ENCODE results near the gene MARVELD1.
"Not testable (repeated sequence)": the region's sequence is repeated elsewhere in the genome, so short reads cannot be mapped to it uniquely, and the experiment has no call there.

Gene MARVELD1

DNA sequence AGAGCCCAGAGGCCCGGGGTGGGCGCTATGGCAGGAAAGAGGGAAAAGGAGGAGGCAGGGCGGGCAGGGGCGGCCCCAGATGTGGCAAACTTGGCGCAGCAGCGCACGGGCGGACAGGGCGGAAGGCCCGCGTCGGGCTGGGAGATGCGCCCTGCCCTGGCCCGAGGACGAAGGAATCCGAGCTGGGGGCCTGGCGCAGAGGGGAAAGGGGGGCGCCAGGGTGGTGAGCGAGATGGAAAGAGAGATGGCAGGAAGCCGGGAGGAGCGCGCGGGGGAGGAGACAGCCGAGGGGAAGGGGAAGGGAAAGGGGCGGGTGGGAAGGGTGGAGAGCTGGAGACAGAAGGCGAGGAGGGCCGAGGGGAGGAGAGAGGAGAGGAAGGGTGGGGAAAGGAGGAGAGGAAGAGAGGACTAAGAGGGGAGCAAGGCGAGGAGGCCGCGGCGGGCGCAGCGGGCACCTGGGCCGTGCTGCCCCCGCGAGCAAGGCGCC, at the start of gene MARVELD1:
Gene MARVELD1 (plus strand): TSS at position 392 of the 487 bp plus-strand sequence. CDS start 147 bp downstream, outside the sequence.
- DNase-seq (ENCODE audit: low read depth in 2 of 2), result no peak

DNA sequence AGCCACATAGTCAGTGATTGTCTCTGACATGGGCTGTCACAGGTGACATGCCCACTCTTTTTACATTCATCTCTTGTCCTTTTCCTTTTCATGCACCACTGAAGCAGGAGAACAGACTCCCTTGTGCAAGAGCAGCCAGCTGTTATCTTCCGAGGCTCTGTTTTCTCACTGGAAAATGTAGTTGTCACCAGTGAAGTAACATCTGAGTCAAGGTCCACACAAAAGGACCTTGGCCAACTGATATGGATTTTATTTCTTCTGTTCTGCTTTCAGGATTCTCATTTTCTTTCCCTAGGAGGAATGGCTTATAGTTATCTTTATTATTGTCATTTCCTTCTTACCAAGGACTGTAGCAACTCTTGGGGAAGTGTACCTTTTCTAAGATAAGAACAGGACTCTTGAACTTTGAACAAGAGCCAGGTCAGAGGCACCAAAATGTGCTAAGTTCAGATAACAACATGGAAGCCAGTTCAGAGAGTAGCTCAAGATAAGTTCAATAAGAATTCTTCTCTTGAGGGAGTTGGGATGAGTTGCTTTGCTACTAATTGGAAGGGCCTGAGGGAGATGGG, 49.2 kb upstream of the MARVELD1 start:
- no peak for DNase-seq (ENCODE audit: low read depth in 2 of 2)

DNA sequence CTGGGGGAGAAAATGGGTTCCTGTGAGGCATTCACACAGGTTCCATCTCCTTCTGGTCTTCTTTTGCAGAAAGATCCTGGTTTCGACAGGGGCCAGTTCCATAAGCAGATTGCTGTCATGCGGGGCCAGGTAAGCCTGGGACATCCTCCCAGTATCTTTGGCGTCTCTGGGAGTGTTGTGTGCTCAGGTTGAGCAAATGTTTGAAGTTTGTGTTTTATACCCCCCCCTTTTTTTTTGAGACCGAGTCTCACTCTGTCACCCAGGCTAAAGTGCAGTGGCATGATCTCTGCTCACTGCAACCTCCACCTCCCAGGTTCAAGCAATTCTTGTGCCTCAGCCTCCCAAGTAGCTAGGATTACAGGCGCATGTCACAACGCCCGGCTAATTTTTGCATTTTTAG, 46.5 kb upstream of the MARVELD1 start:
- DNase-seq (ENCODE audit: low read depth in 2 of 2), result no peak

DNA sequence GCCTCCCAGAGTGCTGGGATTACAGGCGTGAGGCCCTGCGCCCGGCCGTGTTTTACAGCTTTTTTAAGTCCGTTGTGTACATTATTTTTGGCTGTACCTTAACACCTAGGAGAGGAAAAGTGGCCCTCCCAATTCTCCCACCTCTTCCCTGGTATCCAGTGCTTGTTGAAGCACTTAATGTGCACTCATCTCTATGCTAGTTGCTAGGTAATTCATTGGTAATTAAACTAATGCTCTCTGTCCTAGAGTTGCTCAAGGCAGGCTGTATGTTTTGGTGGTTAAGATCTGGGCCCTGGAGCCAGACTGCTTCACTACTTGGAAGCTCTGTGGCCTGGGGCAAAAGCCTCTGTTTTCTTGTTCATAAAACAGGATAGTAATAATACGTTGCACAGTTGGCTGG, 46.1 kb upstream of the MARVELD1 start:
- DNase-seq (ENCODE audit: low read depth in 2 of 2), result no peak

DNA sequence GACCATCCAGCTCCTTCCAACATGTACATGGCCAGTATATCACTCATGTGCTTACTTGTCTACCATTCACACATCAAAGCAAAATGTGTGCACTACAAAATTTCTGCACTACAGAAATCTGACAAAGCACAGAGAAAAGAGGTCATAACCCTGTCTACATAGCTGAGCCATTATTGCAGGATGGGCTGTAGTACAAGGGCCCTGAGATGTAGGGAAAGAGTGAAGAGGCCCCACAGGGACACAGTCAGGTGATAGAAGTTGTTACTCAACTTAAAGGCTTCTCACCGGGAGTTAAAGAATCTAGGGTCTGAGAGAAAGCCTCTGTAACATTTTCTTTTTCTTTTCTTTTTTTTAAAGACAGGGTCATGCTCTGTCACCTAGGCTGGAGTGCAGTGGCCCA, 44.0 kb upstream of the MARVELD1 start:
- DNase-seq (ENCODE audit: low read depth in 2 of 2), result no peak

DNA sequence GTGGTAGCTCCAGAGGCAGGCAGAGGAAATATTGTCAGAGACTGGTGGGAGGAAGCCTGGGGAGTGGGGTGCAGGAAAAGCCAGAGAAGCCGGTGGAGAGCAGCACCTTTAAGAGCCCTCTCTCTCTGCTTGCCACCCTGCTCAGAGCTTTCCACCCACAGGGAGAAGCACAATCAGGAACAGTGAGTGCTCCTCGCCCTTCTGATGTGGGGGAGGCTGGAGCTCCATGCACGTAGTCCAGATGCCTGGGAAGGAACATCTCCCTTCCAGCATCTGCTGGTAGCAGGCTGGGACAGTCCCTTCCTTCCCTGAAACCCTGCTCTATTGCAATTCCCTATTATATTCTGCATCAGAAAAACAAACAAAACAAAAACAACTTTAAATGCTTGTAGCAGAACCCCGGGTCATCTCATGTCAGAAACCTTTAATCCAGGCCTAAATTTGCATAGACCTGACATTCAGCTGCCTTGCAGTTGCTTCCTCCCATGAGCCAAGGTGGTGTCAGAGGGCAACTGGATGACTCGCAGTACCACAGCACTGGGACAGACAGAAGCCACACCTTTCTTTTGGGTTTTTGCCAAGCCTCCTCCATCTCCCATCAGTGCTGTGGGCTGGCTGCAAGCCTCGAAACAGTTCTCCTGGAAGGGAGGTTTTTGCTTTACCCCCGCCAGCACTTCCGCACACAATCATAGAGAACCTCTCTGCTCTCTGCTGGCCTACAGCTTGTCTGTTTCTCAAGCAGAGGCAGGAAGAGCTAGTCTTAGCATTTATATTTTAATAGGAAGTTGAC, 39.6 kb upstream of the MARVELD1 start:
- DNase-seq (ENCODE audit: low read depth in 2 of 2), result no peak

DNA sequence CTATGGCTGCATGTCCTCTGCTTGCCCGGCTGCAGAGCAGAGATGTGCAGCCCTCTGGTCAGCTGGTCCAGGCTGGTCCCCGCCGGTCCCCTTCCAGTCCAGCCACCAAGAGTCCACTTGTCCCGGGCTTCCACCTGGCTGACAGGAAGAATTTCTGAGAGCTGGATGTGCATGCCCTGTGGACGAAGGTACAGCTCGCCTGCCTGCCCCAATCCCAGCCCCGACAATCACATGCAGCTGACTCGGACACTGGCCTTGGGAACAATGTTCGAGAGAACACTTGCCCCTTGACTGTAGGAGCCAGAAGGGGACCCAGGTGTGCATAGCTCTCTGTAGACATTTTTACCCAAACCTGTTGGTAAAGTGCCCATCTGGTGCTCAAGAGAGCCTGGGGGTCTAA, 38.3 kb upstream of the MARVELD1 start:
- no peak for DNase-seq (ENCODE audit: low read depth in 2 of 2)

DNA sequence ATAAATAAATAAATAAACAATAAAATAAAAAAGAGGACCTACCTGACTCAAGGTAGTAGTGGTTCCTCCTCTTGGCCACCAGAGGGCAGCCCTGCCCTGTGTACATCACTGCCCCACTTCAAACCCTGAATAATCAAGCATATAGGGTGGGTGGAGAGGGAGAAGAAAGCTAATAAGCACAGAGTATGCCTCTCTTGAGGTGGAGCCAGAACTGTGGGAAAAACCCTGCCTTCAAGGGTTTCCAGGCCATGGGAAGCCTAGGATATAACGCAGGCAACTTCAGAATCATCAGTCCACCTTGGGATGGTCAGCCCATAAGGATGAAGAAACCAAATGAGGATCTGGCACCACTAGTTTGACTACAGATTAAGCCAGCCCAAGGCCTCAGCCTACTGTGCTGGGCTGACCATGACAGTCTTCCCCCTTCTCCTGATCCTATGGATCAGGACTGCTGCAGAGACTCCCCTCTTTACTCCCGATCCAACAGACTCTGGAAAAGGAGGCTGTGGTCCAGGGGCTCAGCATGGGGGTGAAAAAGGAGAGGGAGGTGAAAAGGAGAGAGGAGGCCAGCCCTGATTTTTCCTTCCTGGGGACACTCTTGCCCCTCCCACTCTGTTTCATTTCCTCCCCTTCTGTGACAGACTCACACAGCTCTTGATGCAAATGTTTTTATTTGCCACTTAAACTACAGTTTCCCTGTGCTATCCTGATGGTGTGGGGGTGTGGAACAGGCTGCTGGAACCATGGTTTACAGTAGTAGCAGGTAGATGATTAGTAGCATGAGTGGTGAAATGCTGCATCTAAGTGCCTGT, 36.6 kb upstream of the MARVELD1 start:
- DNase-seq (ENCODE audit: low read depth in 2 of 2), result peak in 1 of 2 donors; percentile 26

DNA sequence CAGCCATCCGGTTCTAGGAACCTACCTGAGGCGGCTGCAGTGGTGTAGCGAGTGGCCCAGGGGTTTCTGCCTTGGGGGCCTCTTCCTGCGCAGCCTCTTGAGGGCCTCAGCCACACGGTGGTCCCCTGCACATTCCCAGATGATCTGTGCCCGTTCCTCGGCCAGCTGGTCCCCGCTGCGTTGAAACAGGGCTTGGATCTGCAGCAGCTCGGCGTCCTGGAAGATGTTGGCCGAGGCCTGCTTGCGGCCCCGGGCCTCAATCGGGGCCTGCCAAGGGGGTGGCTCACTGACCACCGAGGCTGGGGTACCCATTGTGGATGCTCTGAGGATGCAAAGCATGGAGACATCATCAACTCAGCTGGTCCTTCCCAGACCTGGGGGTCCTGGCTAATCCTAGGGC, 33.9 kb upstream of the MARVELD1 start:
- no peak for DNase-seq (ENCODE audit: low read depth in 2 of 2)

DNA sequence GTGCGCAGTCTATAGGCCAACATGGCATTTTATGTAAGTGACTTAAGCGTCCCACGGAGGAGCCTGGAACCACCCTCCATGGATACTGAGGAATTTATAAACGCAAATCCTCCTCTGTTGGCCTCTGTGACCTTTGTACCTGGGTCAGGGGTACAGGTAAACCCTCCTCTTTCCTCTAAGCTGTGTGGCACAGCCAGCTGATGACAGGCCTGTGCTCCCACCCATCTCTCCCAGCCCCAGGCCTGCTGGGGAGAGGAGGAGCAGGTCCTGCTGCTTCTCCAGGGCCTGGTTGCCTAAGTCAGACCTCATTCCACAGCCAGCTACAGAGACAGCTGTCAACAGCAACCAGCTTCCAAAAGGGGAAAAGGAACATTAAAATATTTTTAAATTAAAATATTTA, 31.5 kb upstream of the MARVELD1 start:
- no peak for DNase-seq (ENCODE audit: low read depth in 2 of 2)

DNA sequence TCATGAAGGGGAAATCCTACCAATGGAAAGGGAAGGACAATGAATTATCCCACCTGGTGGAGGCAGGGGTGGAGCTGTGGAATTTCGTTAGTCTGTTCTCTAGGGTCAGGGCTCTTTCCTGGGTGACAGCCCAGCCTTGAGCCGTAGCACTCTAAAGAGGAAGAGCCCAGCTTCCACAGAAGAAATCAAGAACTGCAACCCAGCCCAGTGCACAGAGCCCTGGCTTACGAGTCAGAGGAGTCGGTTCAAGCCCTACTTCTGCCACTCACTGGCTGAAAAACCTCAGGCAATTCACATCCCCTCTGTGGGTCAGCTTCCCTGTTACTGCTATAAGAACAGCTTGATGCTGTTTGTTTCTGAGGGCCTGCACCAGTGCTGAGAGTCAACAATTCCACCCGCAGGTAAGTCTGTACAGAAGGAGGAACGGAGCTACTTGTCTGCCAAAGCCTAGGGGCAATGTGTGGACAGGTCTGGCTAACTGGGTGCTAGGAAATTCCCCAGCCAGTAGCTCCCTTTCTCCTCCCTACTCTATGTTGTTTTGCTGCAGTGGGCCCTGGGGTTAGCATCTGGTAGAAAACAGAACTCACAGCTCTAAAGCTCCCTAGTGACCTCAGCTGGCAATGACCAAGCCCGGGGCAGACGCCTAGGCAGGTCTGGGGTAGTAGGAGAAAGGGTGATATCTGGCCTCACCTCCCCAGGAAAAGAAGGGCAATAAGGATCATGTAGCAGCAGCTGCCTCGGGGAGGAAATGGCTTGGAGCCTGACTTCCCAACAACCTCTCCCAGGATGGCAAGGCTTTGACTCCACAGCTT, 29.8 kb upstream of the MARVELD1 start:
- DNase-seq (ENCODE audit: low read depth in 2 of 2), result no peak

DNA sequence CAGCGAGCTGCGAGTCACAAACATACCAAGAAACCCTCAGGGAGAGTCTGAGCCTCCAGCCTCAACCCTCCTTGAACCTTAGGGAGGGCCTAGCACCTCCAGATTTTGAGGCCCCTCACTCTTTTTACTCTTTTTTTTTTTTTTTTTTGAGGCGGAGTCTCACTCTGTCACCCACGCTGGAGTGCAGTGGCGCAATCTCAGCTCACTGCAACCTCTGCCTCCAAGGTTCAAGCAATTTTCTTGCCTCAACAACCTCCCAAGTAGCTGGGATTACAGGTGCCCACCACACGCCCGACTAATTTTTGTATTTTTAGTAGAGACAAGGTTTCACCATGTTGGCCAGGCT, 29.2 kb upstream of the MARVELD1 start:
- not testable (repeated sequence) for DNase-seq (ENCODE audit: low read depth in 2 of 2)

DNA sequence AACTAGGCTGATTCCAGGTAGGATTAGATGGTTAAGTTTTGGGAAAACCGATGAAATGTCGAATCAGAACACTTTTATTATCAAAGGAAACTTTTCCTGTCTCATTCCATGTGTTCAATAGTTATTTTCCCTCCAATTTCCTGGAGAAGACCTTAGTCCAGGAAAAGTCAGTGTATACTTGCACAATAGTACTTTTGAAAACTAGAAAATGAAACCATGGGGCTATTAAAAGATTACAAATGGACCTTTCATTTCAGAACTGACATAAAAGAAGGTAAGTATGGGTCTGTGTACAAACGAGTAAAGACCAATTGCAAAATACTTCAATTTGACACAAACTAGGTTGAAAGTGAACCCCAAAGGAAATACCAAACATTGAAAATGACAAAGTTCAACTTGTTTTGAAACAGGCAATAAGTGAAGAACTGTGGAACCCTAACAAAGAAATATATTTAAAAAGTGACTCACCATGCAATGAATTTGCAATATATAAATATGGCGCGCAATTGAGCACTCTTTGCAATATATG, 28.6 kb upstream of the MARVELD1 start:
- DNase-seq (ENCODE audit: low read depth in 2 of 2), result no peak

DNA sequence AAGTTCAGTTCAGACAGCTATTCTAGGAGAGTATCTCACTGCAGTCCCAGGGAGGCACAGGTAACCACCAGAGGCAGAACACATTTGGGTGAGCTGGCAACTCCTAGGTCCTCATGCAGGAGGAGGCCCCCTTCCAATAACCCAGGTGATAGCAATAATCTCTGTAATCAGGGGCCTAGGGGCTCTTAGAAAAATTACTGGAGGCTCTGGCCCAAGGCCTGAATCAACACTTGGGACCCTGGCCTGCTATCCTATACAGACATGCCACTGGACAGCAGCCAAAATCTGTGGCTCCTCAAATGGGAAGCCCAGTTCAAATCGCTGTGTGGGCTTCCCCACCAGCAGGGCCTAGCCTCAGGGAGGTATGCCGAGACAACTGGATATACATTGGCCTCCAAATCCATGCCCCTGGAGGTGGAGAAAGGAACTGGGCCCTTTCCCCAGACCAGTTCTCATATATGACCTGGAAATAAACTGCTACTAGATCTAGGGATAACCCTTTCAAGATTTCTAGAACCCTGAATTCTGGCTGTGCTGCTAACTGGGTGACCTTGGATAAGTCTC, 28.1 kb upstream of the MARVELD1 start:
- DNase-seq (ENCODE audit: low read depth in 2 of 2), result no peak

DNA sequence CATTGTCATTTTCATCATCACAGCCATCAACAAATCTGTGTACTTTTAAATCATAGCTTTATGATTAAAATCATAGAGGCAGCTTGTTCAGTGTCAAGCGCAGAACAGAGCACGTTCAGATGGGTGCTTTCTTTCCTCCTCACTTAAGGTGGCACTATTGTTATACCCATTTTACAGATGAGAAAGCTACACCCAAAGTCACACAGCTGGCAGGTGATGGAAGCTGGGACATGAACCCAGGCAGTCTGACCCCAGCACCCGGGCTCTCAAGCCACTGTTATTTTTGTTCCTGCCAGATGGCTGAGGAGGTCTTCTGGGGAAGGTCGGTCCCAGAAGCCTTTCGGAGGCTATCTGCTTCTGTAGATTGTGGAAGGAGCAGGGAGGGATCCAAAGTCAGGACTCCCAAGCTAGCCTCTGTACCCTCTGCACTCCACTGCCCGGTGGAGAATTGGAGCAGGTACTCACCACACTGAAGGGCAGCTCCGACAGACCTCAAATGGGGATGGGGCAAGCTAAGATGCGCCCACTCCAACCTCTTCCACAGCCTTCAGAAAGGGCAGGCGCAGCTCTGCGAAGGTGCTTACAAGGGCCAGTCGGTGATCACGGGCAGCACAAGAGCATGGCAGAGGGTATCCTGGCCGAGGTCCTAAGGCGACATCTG, 27.1 kb upstream of the MARVELD1 start:
- no peak for DNase-seq (ENCODE audit: low read depth in 2 of 2)

DNA sequence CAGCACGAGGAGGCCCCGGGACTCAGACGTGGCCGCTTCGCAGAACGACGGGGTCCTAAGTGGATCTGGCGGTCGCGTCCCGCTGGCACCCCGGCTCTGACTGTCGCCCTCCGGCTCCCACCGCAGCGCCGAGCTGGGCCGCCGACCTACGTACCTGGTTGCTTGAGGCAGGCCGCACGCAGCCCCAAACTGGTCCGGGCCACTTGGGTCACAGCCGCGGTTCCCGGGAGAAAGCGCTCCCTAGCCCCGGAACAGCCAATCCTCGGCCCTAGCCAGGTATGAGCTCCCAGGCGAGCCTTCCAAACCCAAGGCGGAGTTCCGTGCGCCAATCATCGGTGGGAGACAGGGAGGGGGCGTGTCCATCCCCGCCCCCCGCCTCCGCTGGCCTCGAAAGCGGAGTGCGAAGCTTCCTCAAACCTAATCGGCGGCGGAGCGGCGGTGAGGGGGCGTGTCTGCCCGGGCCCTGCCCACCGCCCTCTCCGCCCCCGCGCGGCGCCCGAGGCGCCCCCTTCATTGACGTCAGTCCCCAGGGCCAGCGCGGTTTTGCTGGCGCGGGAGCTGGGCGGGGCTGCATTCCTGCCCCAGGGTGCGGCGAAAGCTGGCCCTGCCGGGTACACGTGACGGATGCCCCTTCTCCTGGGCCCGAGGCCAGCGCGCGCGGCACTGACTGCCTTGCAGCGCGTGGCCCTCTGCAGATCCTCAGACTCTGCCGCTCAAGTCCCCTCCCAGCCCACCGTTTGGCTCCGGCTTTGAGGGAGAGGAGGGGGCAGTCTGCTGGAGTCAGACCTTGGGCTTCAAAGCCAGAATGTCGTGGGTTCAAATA, 26.4 kb upstream of the MARVELD1 start, which contains the start of gene AVPI1:
Gene AVPI1 (minus strand): TSS at position 280 of the 823 bp plus-strand sequence. CDS start 7,336 bp downstream, outside the sequence.
- DNase-seq (ENCODE audit: low read depth in 2 of 2), result peak; percentile 92 to 93

DNA sequence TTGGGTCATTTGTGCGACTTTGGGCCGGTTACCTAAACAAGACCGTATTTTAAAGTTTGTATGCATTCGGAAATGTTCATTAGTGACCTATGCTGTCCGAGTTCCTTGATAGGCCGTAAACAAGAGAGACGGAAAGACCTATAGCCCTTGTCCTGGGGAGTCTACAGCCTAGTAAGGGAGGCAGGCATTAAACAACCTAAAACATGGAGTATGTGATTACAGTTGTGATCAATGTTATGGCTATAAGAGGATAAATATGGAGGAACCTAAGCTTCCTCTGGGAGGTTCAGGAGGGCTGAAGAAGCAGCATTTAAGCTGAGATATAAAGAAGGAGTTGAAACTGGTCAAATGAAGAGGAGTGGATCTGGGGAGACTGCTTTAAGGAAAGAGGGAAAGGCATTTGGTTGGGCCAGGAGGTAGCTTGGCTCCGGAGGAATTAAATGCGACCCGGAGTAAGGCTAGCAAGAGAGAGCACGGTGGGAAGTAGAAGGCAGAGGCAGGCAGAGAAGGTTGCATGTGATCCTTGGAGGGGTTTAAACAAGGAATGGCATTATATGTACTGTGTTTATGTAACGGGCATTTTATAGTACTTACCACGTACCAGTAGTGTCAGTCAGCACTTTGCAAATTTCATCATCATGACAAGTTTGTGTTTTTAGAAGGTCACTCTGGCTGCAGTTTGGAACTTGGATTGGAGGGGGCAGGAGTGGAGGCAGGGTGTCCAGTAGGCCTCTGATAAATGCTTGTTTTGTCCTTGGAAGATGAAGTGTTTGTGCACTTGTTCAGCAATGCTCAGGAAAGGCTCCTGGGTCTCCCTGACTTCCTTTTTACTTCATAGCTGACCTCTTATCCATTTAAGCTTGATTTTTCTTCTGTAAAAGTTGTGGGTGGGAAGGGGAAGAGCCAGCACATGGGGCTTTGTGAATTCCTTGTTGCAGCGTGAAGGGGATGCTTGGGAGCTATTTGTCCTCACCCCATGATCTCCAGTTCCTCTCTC, 25.4 kb upstream of the MARVELD1 start:
- DNase-seq (ENCODE audit: low read depth in 2 of 2), result no peak

DNA sequence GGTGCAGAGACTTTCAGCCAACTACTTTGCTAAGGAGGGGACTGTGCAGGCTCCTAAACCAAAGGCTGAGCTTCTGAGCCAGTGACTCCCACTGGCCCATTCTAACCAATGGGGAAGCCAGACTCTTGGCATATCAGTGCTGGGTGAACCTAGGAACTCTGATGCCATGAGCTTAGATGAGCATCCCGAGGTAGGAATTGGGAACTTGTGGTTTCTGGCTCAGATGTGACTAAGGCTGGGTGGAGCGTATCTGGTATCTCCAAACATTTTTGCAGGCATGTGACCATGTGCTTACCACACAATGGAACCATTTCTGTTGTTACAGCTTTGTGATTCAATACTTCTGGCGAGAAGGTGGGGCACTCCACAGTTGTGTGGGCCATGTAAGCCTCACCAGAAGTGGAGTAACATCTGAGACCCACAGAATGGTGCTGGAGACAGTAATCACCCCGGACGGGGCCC, 23.9 kb upstream of the MARVELD1 start:
- DNase-seq (ENCODE audit: low read depth in 2 of 2), result no peak

Measured in activated CD8-positive, alpha-beta memory T cell treated with anti-CD3 and anti-CD28 coated beads for 4 hours (primary cell).